BLaER1 treated with 17β-estradiol and CSF1 and Interleukin-3, amounts not matched to agents 10 nM and 100 nM (cell line): Measurements from ENCODE around the gene SLC16A12.

ENCODE experiments used
- H3K27ac ChIP-seq, 11 experiments: shearing (Covaris generic); formaldehyde crosslinking; 2 replicates each; pipeline ENCODE4 v1.8.1; 2022
- H3K27me3 ChIP-seq, 11 experiments: shearing (Covaris generic); formaldehyde crosslinking; 2 replicates each; pipeline ENCODE4 v1.8.1; 2022
- H3K36me3 ChIP-seq, 11 experiments: shearing (Covaris generic); formaldehyde crosslinking; 2 replicates each; pipeline ENCODE4 v1.8.1; 2022
- H3K4me1 ChIP-seq, 10 experiments: shearing (Covaris generic); formaldehyde crosslinking; 2 replicates each; pipeline ENCODE4 v1.8.1; 2022
- H3K4me2 ChIP-seq, 11 experiments: shearing (Covaris generic); formaldehyde crosslinking; 2 replicates each; pipeline ENCODE4 v1.8.1; 2022
- H3K4me3 ChIP-seq, 10 experiments: shearing (Covaris generic); formaldehyde crosslinking; 2 replicates each; pipeline ENCODE4 v1.8.1; 2022
- H3K9ac ChIP-seq, 11 experiments: shearing (Covaris generic); formaldehyde crosslinking; 2 replicates each; pipeline ENCODE4 v1.8.1; 2022
- H3K9me3 ChIP-seq, 11 experiments: shearing (Covaris generic); formaldehyde crosslinking; replicated peaks in 1 of 11; 2 replicates each; pipeline ENCODE4 v1.8.1; 2022
- H4K20me1 ChIP-seq, 11 experiments: shearing (Covaris generic); formaldehyde crosslinking; 2 replicates each; pipeline ENCODE4 v1.8.1; 2022
- Cebpa-rat ChIP-seq, 11 experiments: shearing (Covaris generic); IDR thresholded peaks; 2 replicates each; pipeline ENCODE4 v1.8.1; 2022

Gene SLC16A12

DNA sequence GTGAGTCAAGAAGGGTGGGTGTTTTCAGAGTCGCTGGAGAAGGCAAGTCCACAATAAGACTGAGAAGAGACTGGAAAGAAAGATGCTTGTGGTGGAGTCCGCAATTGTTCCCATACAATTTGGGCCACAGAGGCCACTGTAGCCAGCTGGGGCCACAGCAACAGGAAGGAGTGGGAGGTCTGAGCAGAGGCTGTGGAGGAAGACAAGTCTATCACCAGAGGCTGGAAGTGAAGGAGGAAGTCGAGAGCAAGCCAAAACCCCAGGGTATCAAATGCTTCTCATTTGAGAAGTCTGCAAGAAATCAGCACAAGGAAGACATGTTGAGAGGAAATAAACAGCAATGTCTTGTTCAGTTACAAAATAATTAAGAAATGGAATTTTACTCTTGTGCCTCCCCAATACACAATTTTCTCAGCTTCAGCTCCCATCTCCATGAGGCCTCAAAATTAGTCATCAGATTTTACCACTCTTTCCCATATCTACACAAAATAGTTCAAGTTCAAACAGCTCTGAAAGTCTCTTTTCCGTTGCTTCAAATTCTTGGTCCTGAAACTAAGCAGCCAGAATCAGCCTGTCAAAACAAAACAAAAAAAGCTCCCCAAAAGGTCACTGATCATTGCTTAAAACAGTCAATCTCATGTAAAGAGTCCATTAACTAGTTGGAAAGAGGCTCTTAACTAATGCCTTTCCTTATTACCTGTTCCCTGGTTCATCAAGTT, 31.6 kb downstream of the SLC16A12 start:
- Histone ChIP-seq H3K36me3 (no peaks in the 10 kb centered on the region), H3K9ac (no peak overlapping the region), H3K4me2 (peak overlapping the region; percentile 24 to 60 (median 46)), H3K27ac (peak overlapping the region in 10 of 11 experiments; percentile 1 to 70 (median 28); a peak in 15 of 22 replicates), H3K27me3 (no peaks in the 10 kb centered on the region), H3K4me1 (peaks cover 16 to 22% (median 17%) of the 10 kb centered on the region in 10 experiments), H3K4me3 (no peak overlapping the region), H4K20me1 (no peaks in the 10 kb centered on the region), H3K9me3 (no peaks in the 10 kb centered on the region; a peak in 1 of 22 replicates)
- no peak for TF ChIP-seq Cebpa-rat (IDR thresholded peaks at IDR 0.05)

DNA sequence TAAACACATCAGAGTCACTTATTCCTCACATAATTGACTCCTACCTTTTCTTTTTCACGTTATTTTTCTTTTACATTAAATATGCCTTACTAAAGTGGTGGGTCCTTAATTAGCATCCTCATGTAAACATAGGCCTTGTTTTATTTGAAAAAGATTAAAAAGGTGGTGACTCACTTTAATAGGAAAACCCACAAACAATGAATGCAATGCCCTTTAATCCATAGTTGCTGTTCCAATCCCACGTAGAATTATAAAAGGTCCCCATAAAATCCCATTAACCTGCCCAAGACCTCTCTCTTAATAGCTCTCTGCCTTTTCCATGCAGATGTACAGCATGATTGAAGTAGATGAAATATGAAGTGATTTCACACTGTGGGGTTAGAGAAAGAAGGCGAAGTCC, 32.2 kb downstream of the SLC16A12 start:
- Histone ChIP-seq H3K9ac (no peak overlapping the region), H3K27me3 (no peaks in the 10 kb centered on the region), H3K27ac (peak overlapping the region in 2 of 11 experiments; percentile 67 to 70; a peak in 3 of 22 replicates), H3K4me3 (no peak overlapping the region), H3K4me2 (peak overlapping the region in 10 of 11 experiments; percentile 24 to 60 (median 47); a peak in 15 of 22 replicates), H3K9me3 (no peaks in the 10 kb centered on the region; a peak in 1 of 22 replicates), H3K4me1 (peaks cover 16 to 22% (median 17%) of the 10 kb centered on the region in 10 experiments), H4K20me1 (no peaks in the 10 kb centered on the region), H3K36me3 (no peaks in the 10 kb centered on the region)
- TF ChIP-seq Cebpa-rat (IDR thresholded peaks at IDR 0.05), result no peak

DNA sequence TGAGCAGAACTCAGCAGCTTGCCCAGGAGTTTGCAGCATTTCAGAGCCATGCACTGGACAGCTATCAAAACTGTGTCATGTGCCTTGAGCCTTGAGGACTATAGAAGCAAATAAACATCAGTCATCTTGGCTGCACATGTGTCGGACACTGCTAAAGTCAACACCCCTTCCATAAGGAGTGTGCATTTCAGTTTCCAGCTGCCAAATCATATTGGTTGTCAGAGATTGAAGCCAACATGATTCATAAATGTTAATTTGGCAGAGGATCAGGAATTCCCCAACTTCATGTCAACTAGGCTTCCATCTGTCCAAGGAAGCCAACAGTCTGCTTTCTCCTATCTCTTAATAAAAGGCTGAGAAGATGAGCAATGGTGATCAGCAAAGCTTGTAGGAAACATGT, 32.8 kb downstream of the SLC16A12 start:
- Histone ChIP-seq H3K4me3 (no peak overlapping the region), H3K4me1 (peaks cover 16 to 22% (median 17%) of the 10 kb centered on the region in 10 experiments), H3K4me2 (no peak overlapping the region), H3K9me3 (no peaks in the 10 kb centered on the region; a peak in 1 of 22 replicates), H4K20me1 (no peaks in the 10 kb centered on the region), H3K9ac (no peak overlapping the region), H3K27me3 (no peaks in the 10 kb centered on the region), H3K36me3 (no peaks in the 10 kb centered on the region), H3K27ac (no peak overlapping the region; a peak in 1 of 22 replicates)
- no peak for TF ChIP-seq Cebpa-rat (IDR thresholded peaks at IDR 0.05)

DNA sequence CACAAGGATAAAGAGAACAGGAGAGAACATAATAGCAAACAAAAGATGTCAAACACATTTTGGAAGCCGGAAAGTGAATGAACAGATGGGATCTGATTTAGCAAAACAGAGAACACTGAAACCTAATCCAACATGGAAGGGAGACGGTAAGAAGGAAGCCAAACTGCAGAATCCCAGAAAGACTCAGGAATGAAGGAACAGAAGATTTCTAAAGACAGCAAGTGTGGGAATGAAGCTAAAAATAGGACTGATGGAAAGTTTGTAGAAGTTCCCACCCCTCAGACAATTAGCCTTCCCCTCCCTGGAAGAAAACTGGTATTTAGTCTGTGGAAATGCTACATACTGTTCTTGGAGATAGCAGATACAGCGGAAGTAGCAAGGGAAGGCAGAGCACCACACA, 40.8 kb downstream of the SLC16A12 start:
- Histone ChIP-seq H3K27ac (no peak overlapping the region), H4K20me1 (no peaks in the 10 kb centered on the region), H3K27me3 (no peaks in the 10 kb centered on the region), H3K9me3 (no peaks in the 10 kb centered on the region), H3K9ac (no peak overlapping the region), H3K4me3 (no peak overlapping the region), H3K4me1 (no peaks in the 10 kb centered on the region), H3K4me2 (no peak overlapping the region), H3K36me3 (no peaks in the 10 kb centered on the region)
- TF ChIP-seq Cebpa-rat (IDR thresholded peaks at IDR 0.05), result no peak

DNA sequence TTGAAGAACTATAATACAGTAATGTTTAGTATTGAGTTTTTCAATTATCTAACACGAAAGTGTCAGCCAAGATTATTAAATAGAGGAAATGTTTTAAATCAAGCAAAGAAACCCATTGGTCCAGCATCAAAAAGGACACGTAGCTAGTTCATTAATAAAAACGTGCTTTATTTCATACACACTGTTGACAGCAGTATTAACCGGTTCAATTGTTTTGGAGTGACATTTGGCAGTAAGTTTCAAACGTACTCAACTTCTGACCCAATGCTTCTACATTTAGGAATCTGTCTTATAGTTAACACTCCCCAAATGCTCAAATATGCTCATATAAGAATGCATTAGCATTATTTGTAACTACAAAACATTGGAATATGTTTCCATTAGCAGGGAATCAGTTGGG, 41.3 kb downstream of the SLC16A12 start:
- Histone ChIP-seq H3K36me3 (no peaks in the 10 kb centered on the region), H3K4me3 (no peak overlapping the region), H3K27ac (no peak overlapping the region), H3K9ac (no peak overlapping the region), H3K4me1 (no peaks in the 10 kb centered on the region), H3K27me3 (no peaks in the 10 kb centered on the region), H3K4me2 (no peak overlapping the region), H3K9me3 (no peaks in the 10 kb centered on the region), H4K20me1 (no peaks in the 10 kb centered on the region)
- TF ChIP-seq Cebpa-rat (IDR thresholded peaks at IDR 0.05), result no peak

DNA sequence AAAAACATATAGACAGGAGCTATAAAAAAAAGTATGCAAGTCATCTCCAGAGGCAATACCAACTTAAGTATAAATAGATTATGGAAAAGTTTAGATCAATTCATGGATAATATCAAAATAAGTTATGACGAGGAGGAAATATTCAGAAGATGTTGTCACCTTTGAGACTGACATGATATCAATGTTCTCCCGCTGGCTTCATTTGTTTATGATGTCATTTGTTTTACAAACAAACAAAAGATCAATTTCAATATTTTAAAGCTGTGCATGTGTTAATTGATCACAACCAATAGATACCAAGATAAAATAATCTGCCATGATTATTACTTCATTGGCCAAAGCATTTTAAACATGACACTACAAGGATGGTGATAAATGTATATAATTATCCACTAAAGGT, 43.5 kb downstream of the SLC16A12 start:
- Histone ChIP-seq H4K20me1 (no peaks in the 10 kb centered on the region), H3K27me3 (no peaks in the 10 kb centered on the region), H3K27ac (no peak overlapping the region), H3K4me2 (no peak overlapping the region), H3K4me1 (peaks cover 0 to 8% (median 0%) of the 10 kb centered on the region in 10 experiments; a peak in 4 of 20 replicates), H3K36me3 (no peaks in the 10 kb centered on the region), H3K9me3 (no peaks in the 10 kb centered on the region), H3K9ac (no peak overlapping the region), H3K4me3 (no peak overlapping the region)
- no peak for TF ChIP-seq Cebpa-rat (IDR thresholded peaks at IDR 0.05)

DNA sequence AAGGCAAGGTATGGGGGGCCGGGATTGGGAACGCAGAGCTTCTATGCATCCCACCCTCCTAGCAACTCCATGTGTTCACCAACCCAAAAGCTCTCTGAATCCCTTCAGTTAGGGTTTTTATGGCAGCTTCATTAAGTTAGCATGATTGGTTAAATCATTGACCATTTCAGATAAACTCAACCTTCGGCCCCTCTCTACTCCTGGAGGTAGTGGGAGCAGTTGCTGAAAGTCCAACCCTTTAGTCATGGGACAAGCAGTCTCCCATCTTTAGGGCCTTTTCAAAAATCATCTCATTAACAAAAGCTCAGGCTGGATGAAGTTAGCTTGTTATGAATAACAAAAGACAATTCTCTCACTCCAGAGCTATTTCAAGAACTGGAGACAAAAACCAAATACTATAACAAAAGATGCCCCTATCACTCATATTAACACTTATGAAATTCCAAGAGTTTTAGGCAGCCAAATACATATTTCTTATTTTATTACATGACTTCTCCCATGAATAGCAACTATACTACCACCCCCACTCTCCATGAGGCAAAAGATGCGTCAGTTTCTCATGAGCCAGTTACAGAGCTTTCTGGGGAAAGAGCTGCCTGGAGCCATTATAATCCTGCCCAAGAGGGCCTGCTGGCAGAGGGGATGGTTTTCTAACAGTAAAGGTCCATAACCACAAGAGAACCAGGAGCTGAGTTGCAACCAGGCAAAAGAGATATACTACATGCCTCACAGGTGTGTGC, 44.6 kb downstream of the SLC16A12 start:
- Histone ChIP-seq H3K4me2 (no peak overlapping the region), H3K27ac (no peak overlapping the region), H3K9ac (no peak overlapping the region), H3K9me3 (no peaks in the 10 kb centered on the region), H3K4me1 (peaks cover 0 to 8% (median 0%) of the 10 kb centered on the region in 10 experiments; a peak in 4 of 20 replicates), H3K27me3 (no peaks in the 10 kb centered on the region), H4K20me1 (no peaks in the 10 kb centered on the region), H3K36me3 (no peaks in the 10 kb centered on the region), H3K4me3 (no peak overlapping the region)
- TF ChIP-seq Cebpa-rat (IDR thresholded peaks at IDR 0.05), result no peak

DNA sequence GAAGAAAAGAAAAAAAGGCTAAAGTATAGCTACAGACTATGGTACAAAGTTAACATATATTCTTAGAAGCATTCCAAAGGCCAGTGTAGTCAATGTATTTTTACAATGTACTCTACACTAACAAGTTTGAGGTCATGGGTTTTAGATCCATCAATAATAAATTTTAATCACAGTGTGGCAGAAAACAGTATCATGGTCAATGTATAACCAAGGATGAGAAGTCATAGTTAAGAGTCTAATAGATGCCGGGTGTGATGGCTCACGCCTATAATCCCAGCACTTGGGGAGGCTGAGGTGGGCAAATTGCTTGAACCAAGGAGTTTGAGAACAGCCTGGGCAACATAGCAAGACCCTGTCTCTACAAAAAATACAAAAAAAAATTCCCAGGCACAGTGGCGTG, 53.1 kb downstream of the SLC16A12 start:
- H3K27me3 ChIP-seq, result no peaks in the 10 kb centered on the region
- H3K9ac ChIP-seq, result no peak overlapping the region
- no peak overlapping the region for H3K4me3 ChIP-seq
- peaks cover 0 to 18% (median 4%) of the 10 kb centered on the region in 10 experiments; a peak in 10 of 20 replicates for H3K4me1 ChIP-seq
- H3K27ac ChIP-seq, result no peak overlapping the region
- no peaks in the 10 kb centered on the region for H3K36me3 ChIP-seq
- H3K4me2 ChIP-seq, result no peak overlapping the region
- H4K20me1 ChIP-seq, result no peaks in the 10 kb centered on the region
- no peaks in the 10 kb centered on the region for H3K9me3 ChIP-seq
- TF ChIP-seq Cebpa-rat (IDR thresholded peaks at IDR 0.05), result no peak

DNA sequence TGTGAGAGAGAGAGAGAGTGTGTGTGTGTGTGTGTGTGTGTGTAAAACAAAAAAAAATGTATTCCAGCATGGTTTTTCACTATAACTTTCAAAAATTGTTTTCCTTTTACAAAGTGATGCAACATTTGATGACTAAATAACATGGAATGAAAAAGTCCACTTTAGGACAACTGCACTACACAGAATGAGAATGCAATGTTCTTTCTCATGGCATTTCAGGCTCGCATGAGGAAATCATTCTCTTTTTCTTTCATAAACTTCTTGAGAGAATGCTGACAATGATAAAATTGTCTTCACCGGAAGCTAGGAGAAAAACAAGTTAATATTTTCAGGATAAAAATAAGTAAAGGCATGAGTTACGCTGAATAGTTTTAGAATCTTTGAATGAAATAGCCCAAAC, 53.7 kb downstream of the SLC16A12 start:
- Histone ChIP-seq H3K9ac (no peak overlapping the region), H3K4me1 (peaks cover 0 to 18% (median 4%) of the 10 kb centered on the region in 10 experiments; a peak in 10 of 20 replicates), H3K4me2 (no peak overlapping the region), H3K36me3 (no peaks in the 10 kb centered on the region), H3K27me3 (no peaks in the 10 kb centered on the region), H3K9me3 (no peaks in the 10 kb centered on the region), H3K4me3 (no peak overlapping the region), H3K27ac (no peak overlapping the region), H4K20me1 (no peaks in the 10 kb centered on the region)
- TF ChIP-seq Cebpa-rat (IDR thresholded peaks at IDR 0.05), result no peak
